ENCODE results near the gene DLG5. TPM values are rescaled to one million over a fixed set of nuclear protein-coding genes. Genes with fewer than 3 reads are reported as not detected.

The DLG5 gene
- total RNA-seq, 2 donors from 2014 or later = 22.6 to 35.6 TPM

DNA sequence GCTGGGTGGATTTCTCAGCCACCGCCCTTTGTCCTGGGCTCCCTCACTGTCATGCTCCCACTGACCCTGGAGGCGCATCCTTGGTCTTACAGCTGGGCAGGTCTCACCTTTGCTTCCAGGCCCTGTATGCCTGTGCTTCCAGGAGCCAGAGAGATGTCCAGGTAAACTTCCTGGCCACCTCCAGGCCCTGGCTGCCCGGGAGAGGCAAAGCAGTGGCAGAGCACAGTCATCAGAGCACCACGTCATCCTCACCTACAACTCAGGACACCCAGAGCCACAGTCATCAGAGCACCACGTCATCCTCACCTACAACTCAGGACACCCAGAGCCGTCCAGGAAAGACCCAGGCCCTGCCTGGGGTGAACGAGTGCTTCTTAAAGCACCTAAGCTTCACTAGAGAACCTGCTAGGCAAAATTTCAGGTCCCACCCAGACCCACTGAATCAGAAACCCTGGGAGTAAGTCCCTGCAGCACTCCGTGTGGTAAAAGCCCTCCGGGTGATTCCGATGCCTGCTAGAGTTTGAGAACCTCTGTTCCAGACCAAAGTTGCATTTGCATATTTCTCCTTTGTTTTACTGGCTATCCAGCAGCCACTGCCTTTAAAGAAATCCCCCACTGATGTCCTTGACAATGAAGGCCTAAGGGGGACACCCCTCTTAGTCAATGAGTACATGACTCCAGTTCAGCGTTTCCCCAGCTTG, 62.3 kb downstream of the DLG5 start:
- Histone ChIP-seq H3K9me3 (no peaks in the 10 kb centered on the region), H3K27me3 (no peaks in the 10 kb centered on the region), H3K4me3 (no peak overlapping the region), H3K4me1 (no peaks in the 10 kb centered on the region), H3K36me3 (replicated peaks in 1 of 2; ENCODE audit: insufficient read depth in 1 of 2, low read depth in 2 of 2) (no peaks in the 10 kb centered on the region), H3K27ac (no peak overlapping the region)
- TF ChIP-seq POLR2A (IDR thresholded peaks at IDR 0.05) = no peak
- TF ChIP-seq, protein P1, sequence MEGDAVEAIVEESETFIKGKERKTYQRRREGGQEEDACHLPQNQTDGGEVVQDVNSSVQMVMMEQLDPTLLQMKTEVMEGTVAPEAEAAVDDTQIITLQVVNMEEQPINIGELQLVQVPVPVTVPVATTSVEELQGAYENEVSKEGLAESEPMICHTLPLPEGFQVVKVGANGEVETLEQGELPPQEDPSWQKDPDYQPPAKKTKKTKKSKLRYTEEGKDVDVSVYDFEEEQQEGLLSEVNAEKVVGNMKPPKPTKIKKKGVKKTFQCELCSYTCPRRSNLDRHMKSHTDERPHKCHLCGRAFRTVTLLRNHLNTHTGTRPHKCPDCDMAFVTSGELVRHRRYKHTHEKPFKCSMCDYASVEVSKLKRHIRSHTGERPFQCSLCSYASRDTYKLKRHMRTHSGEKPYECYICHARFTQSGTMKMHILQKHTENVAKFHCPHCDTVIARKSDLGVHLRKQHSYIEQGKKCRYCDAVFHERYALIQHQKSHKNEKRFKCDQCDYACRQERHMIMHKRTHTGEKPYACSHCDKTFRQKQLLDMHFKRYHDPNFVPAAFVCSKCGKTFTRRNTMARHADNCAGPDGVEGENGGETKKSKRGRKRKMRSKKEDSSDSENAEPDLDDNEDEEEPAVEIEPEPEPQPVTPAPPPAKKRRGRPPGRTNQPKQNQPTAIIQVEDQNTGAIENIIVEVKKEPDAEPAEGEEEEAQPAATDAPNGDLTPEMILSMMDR (IDR thresholded peaks at IDR 0.05) = no peak
- WGBS, 2 donors = 84 to 93% methylated on average over 6 to 11 of the region's 11 CpGs
- ATAC-seq (no peak), DNase-seq (no peak)
- intact Hi-C loops (cut with DNase I) = no loop called here

GRCh38 chr10:77863446-77863845, 63.1 kb downstream of the DLG5 start:
- 30 to 85% methylated on average over 1 of the region's 1 CpG for WGBS, 2 donors
- H3K36me3 ChIP-seq (replicated peaks in 1 of 2; ENCODE audit: insufficient read depth in 1 of 2, low read depth in 2 of 2) = no peaks in the 10 kb centered on the region
- H3K27me3 ChIP-seq = no peaks in the 10 kb centered on the region
- DNase-seq (no peak), ATAC-seq (no peak)
- intact Hi-C loops (cut with DNase I) = no loop called here
- no peak overlapping the region for H3K4me3 ChIP-seq
- no peaks in the 10 kb centered on the region for H3K9me3 ChIP-seq
- no peak for TF ChIP-seq POLR2A (IDR thresholded peaks at IDR 0.05)
- TF ChIP-seq, protein P1 (IDR thresholded peaks at IDR 0.05) = no peak
- no peaks in the 10 kb centered on the region for H3K4me1 ChIP-seq
- H3K27ac ChIP-seq = no peak overlapping the region

GRCh38 chr10:77862595-77862994, 64.0 kb downstream of the DLG5 start:
- H3K27me3 ChIP-seq = no peaks in the 10 kb centered on the region
- no peaks in the 10 kb centered on the region for H3K9me3 ChIP-seq
- no peaks in the 10 kb centered on the region for H3K36me3 ChIP-seq (replicated peaks in 1 of 2; ENCODE audit: insufficient read depth in 1 of 2, low read depth in 2 of 2)
- no peak for DNase-seq
- H3K27ac ChIP-seq = no peak overlapping the region
- no peak for ATAC-seq
- intact Hi-C loops (cut with DNase I) = no loop called here
- H3K4me3 ChIP-seq = no peak overlapping the region
- TF ChIP-seq, protein P1 (IDR thresholded peaks at IDR 0.05) = no peak
- no peak for TF ChIP-seq POLR2A (IDR thresholded peaks at IDR 0.05)
- H3K4me1 ChIP-seq = no peaks in the 10 kb centered on the region
- WGBS, 2 donors = 90 to 98% methylated on average over 2 of the region's 2 CpGs

GRCh38 chr10:77861366-77861765, 65.2 kb downstream of the DLG5 start:
- H3K27me3 ChIP-seq = no peaks in the 10 kb centered on the region
- intact Hi-C loops (cut with DNase I) = no loop called here
- 69 to 82% methylated on average over 6 of the region's 6 CpGs for WGBS, 2 donors

More at GRCh38 chr10:77861366-77861765, 65.2 kb downstream of the DLG5 start:
- no peaks in the 10 kb centered on the region for H3K9me3 ChIP-seq
- ATAC-seq = no peak
- H3K4me1 ChIP-seq = no peaks in the 10 kb centered on the region
- no peak overlapping the region for H3K27ac ChIP-seq
- H3K36me3 ChIP-seq (replicated peaks in 1 of 2; ENCODE audit: insufficient read depth in 1 of 2, low read depth in 2 of 2) = no peaks in the 10 kb centered on the region
- no peak overlapping the region for H3K4me3 ChIP-seq
- no peak for DNase-seq
- TF ChIP-seq, protein P1 (IDR thresholded peaks at IDR 0.05) = no peak
- TF ChIP-seq POLR2A (IDR thresholded peaks at IDR 0.05) = no peak
